Renal pelvis (tissue), 12 donors: Measurements from ENCODE around the gene GLDC. TPM values are rescaled to one million over a fixed set of nuclear protein-coding genes. Genes with fewer than 3 reads are reported as not detected.
"Not testable (repeated sequence)": the region's sequence is repeated elsewhere in the genome, so short reads cannot be mapped to it uniquely, and the experiment has no call there.

Experiments used
- DNase-seq: peaks from one replicate; pipeline ENCODE4 v3.0.0-alpha.2; 2013
- long read RNA-seq, 16 experiments: transcript quantifications; one replicate each; lab custom pipeline, GENCODE V29; 2026
- polyA plus RNA-seq, 3 donors: library from polyadenylated mRNA; unstranded; fragments of 120-200 nt; gene quantifications; one replicate each; pipeline ENCODE4 v1.2.1, GENCODE V29; 2013; ENCODE audit not compliant: insufficient read length in 3 of 3

GLDC gene
- 10 to 100 TPM; 19.8 to 21.6 (median 21.0) TPM for polyA plus RNA-seq
- long read RNA-seq, donor 1, partial matches to known transcripts: 0 of 1 reads
- long read RNA-seq, donor 1, other reads (novel, unspliced or antisense): 0 of 1 reads
- long read RNA-seq, donor 2, partial matches to known transcripts: 0 of 2 reads
- long read RNA-seq, donor 2, other reads (novel, unspliced or antisense): 0 of 2 reads
- long read RNA-seq, donor 3, partial matches to known transcripts: 0 of 3 reads
- long read RNA-seq, donor 3, other reads (novel, unspliced or antisense): 0 of 3 reads
- long read RNA-seq, donor 4, partial matches to known transcripts: 0 of 3 reads
- long read RNA-seq, donor 4, other reads (novel, unspliced or antisense): 0 of 3 reads
- long read RNA-seq, donor 5: 0 reads
- long read RNA-seq, donor 6, partial matches to known transcripts: 0 of 2 reads
- long read RNA-seq, donor 6, other reads (novel, unspliced or antisense): 0 of 2 reads
- long read RNA-seq, donor 7, partial matches to known transcripts: 5 of 7 reads
- long read RNA-seq, donor 7, other reads (novel, unspliced or antisense): 0 of 7 reads
- long read RNA-seq, donor 8: 0 reads
- long read RNA-seq, donor 9, partial matches to known transcripts: 0 of 2 reads
- long read RNA-seq, donor 9, other reads (novel, unspliced or antisense): 0 of 2 reads
- long read RNA-seq, donor 10, partial matches to known transcripts: 0 of 1 reads
- long read RNA-seq, donor 10, other reads (novel, unspliced or antisense): 0 of 1 reads
- long read RNA-seq, donor 11, partial matches to known transcripts: 0 of 1 reads
- long read RNA-seq, donor 11, other reads (novel, unspliced or antisense): 0 of 1 reads
- long read RNA-seq, donor 12, partial matches to known transcripts: 0 of 1 reads
- long read RNA-seq, donor 12, other reads (novel, unspliced or antisense): 0 of 1 reads
- long read RNA-seq, donor 13, partial matches to known transcripts: 0 of 2 reads
- long read RNA-seq, donor 13, other reads (novel, unspliced or antisense): 0 of 2 reads
- long read RNA-seq, donor 14: 0 reads
- long read RNA-seq, donor 15, partial matches to known transcripts: 0 of 2 reads
- long read RNA-seq, donor 15, other reads (novel, unspliced or antisense): 0 of 2 reads
- long read RNA-seq, donor 16, partial matches to known transcripts: 0 of 3 reads
- long read RNA-seq, donor 16, other reads (novel, unspliced or antisense): 0 of 3 reads

- peak; percentile 74 for DNase-seq
These were observed at the start of gene GLDC for GRCh38 chr9:6645355-6646292. GLDC (minus strand) TSS chr9:6645729; CDS start chr9:6645499, 230 bp downstream.

- no peak for DNase-seq
These were observed 47.4 kb upstream of the GLDC start for GRCh38 chr9:6692881-6693361.

GRCh38 chr9:6692433-6692832 lies 46.9 kb upstream of the GLDC start:
- no peak for DNase-seq

- not testable (repeated sequence) for DNase-seq
These were observed 45.1 kb upstream of the GLDC start for GRCh38 chr9:6690675-6691070.

GRCh38 chr9:6689893-6690674 lies 44.6 kb upstream of the GLDC start:
- no peak for DNase-seq

- no peak for DNase-seq
These were observed 41.7 kb upstream of the GLDC start for GRCh38 chr9:6687180-6687579.

- no peak for DNase-seq
These were observed 40.9 kb upstream of the GLDC start for GRCh38 chr9:6686396-6686795.

GRCh38 chr9:6681957-6682501 lies 36.5 kb upstream of the GLDC start:
- DNase-seq: no peak

GRCh38 chr9:6681147-6681956 lies 35.8 kb upstream of the GLDC start:
- DNase-seq: peak; percentile 95

- DNase-seq: peak; percentile 48
These were observed 35.2 kb upstream of the GLDC start for GRCh38 chr9:6680797-6681146.

GRCh38 chr9:6677803-6678202 lies 32.3 kb upstream of the GLDC start:
- no peak for DNase-seq

- no peak for DNase-seq
These were observed 30.9 kb upstream of the GLDC start for GRCh38 chr9:6676254-6676921.

GRCh38 chr9:6675268-6675667 lies 29.7 kb upstream of the GLDC start:
- no peak for DNase-seq

GRCh38 chr9:6673326-6674025 lies 27.9 kb upstream of the GLDC start:
- DNase-seq: no peak

GRCh38 chr9:6672118-6672517 lies 26.6 kb upstream of the GLDC start:
- DNase-seq: no peak

- DNase-seq: no peak
These were observed 25.9 kb upstream of the GLDC start for GRCh38 chr9:6671416-6671815.

GRCh38 chr9:6669881-6670280 lies 24.4 kb upstream of the GLDC start:
- DNase-seq: no peak
